Effector memory CD8-positive, alpha-beta T cell (primary cell): ENCODE results near the gene EIF2B4.

Experiments
- ATAC-seq: fragments of 150-1000 bp; cut with Tn5 transposase; replicated peaks from 2 replicates; pipeline ENCODE4 v1.10.0; 2021; ENCODE audit warnings: mild to moderate bottlenecking, moderate library complexity
- DNase-seq, 3 experiments: peaks; one replicate each; pipeline ENCODE4 v3.0.0; 2021
- H3K27ac Mint-ChIP-seq, 2 donors: one replicate each; pipeline ENCODE4 v1.8.0; 2022; ENCODE audit warnings: mild to moderate bottlenecking in 2 of 2, mixed read lengths in 2 of 2, moderate library complexity in 2 of 2
- H3K27me3 Mint-ChIP-seq, 2 donors: one replicate each; pipeline ENCODE4 v1.8.0; 2022; ENCODE audit warnings: mixed read lengths in 2 of 2
- H3K36me3 Mint-ChIP-seq: one replicate; pipeline ENCODE4 v1.8.0; 2022; ENCODE audit warnings: mild to moderate bottlenecking, moderate library complexity, mixed read lengths; ENCODE audit not compliant: insufficient read depth
- H3K4me1 Mint-ChIP-seq, 2 donors: one replicate each; pipeline ENCODE4 v1.8.0; 2022; ENCODE audit warnings: low read depth in 2 of 2, mixed read lengths in 2 of 2
- H3K4me3 Mint-ChIP-seq, 2 donors: one replicate each; pipeline ENCODE4 v1.8.0; 2022; ENCODE audit warnings: mild to moderate bottlenecking in 2 of 2, mixed read lengths in 2 of 2, moderate library complexity in 2 of 2
- H3K9me3 Mint-ChIP-seq, 2 donors: one replicate each; pipeline ENCODE4 v1.8.0; 2022; ENCODE audit warnings: mixed read lengths in 2 of 2

EIF2B4 gene

DNA sequence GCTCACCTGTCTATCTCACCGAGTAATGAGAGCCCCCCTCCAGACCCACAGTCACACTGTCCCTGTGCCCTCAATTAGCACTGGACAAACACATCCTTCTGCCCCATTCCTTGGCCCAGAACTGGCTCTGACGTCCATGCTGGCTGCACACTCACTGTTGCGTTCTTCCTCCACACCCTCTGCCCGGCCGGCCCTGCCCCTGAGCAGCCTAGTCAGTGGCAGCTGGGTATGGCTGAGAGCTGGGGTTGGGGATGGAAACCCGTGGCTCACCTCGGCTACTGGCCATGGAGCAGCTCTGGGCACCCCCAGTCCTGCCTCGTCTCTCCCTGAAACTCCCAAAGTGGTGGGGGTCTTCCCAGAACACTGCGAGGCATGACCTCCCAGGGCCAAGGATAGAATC lies 55.4 kb downstream of the EIF2B4 start:
- Mint-ChIP-seq H3K4me1 (no peaks in the 10 kb centered on the region), H3K27me3 (no peaks in the 10 kb centered on the region), H3K9me3 (no peaks in the 10 kb centered on the region), H3K27ac (no peak overlapping the region), H3K4me3 (no peak overlapping the region), H3K36me3 (peaks cover 4% of the 10 kb centered on the region)
- no peak for DNase-seq
- ATAC-seq, result no peak
